ENCODE data around the gene ZNF444. TPM values are rescaled to one million over a fixed set of nuclear protein-coding genes. Genes with fewer than 3 reads are reported as not detected.

ZNF444 gene
- total and polyA plus RNA-seq, 9 of the 15 experiments (the other 6 are each of a cell fraction or from before 2014, with no cell fraction given) = 0.39 to 40.0 (median 6.9) TPM

GRCh38 chr19:56125806-56126590, 15.1 kb upstream of the ZNF444 start (continued):
- TF ChIP-seq ELK3 (CRISPR knock-in tag; IDR thresholded peaks at IDR 0.05) (no peak), HNRNPUL1 (IDR thresholded peaks at IDR 0.05; ENCODE audit: low read length) (no peak), CEBPZ (IDR thresholded peaks at IDR 0.05; ENCODE audit: borderline replicate concordance, low read depth, low read length) (no peak), ATF1 (CRISPR knock-in tag; IDR thresholded peaks at IDR 0.05) (no peak), ATF1 (tag; IDR thresholded peaks at IDR 0.05) (peak; percentile 38; the same call in 1 of the 2 replicates), CTBP1 (IDR thresholded peaks at IDR 0.05; ENCODE audit: borderline replicate concordance) (peak; percentile 70; the same call in 1 of the 2 replicates), CCNT2 (IDR thresholded peaks at IDR 0.05; ENCODE audit: borderline replicate concordance, extremely low read depth, insufficient read length, low read depth, low read length) (no peak), JUND (IDR thresholded peaks at IDR 0.05; ENCODE audit: borderline replicate concordance, low read depth, low read length) (peak; percentile 37; the same call in 1 of the 2 replicates), JUND (tag; IDR thresholded peaks at IDR 0.05; ENCODE audit: borderline replicate concordance, low read depth, low read length) (peak; percentile 42; the same call in 1 of the 3 replicates), ELF4 (CRISPR knock-in tag; IDR thresholded peaks at IDR 0.05) (no peak), TAF7 (tag; IDR thresholded peaks at IDR 0.05) (no peak), NFYB (IDR thresholded peaks at IDR 0.05; ENCODE audit: extremely low read depth, insufficient read length) (no peak), EHMT2 (IDR thresholded peaks at IDR 0.05) (no peak), MEF2A (IDR thresholded peaks at IDR 0.05; ENCODE audit: control insufficient read depth, low read depth, low read length) (0 out of 2 replicates have a peak, but pooled peaks have one; percentile 22), DDX20 (tag; IDR thresholded peaks at IDR 0.05; ENCODE audit: low read depth) (no peak), MCM7 (IDR thresholded peaks at IDR 0.05) (no peak), HMG20B (CRISPR knock-in tag; IDR thresholded peaks at IDR 0.05) (no peak), RBM22 (IDR thresholded peaks at IDR 0.05; ENCODE audit: low read depth, low read length, poor library complexity, severe bottlenecking) (no peak), BHLHE40 (IDR thresholded peaks at IDR 0.05; ENCODE audit: low read length) (peak; percentile 98), ATF3 (IDR thresholded peaks at IDR 0.05) (no peak), ATF3 (CRISPR knock-in tag; conservative IDR thresholded peaks at IDR 0.05) (no peak), HIVEP1 (CRISPR knock-in tag; IDR thresholded peaks at IDR 0.05) (no peak), HDAC3 (IDR thresholded peaks at IDR 0.05; ENCODE audit: borderline replicate concordance, partially characterized antibody) (peak; percentile 62), EP400 (IDR thresholded peaks at IDR 0.05) (no peak), ESRRB (CRISPR knock-in tag; IDR thresholded peaks at IDR 0.05; ENCODE audit: borderline replicate concordance) (no peak)
